Activated CD8-positive, alpha-beta memory T cell treated with anti-CD3 and anti-CD28 coated beads, Interleukin-2, amount 50 U/mL, for 4 hours (primary cell): Measurements from ENCODE around the gene ORC2.

Experiments used
- DNase-seq: peaks from one replicate; pipeline ENCODE4 v3.0.0-alpha.2; 2020

Gene ORC2

DNA sequence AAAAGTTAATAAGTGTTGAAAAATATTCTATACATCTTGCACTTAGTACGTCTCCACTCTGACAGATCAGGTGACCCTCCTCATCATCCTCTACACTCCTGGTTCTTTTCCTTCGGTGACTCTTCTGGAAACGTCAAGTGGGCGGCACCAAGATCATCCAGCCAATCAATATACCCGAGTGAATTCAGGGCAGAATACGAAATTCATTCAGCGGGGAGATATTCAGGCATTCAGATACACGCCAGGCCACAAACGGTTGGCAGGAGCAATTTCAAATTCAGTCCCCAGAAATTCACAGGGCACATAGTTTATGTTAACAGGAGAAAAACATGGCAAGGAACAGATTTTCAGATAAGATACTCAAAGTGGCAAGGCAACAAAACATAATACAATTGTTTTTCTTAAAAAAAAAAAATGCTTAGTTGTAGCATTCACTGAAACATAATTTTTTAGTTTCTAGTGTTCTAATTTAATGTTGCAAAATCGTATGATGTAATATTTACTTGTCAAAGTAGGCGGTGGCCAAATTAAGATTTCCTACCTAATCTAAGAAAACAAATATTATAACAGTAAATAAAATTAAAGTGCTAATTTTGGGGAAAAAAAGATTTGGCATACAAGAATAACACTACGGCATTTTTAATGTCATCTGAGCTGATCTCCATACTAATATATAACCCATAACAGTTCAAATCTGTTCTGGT lies 103.2 kb downstream of the ORC2 start:
- no peak for DNase-seq
